Embryonic facial prominence (tissue), 1 donor: ENCODE measurements around the gene NHSL2.
"Not testable (repeated sequence)": the region's sequence is repeated elsewhere in the genome, so short reads cannot be mapped to it uniquely, and the experiment has no call there.

Experiments used
- DNase-seq: peaks from one replicate; pipeline ENCODE4 v3.0.0-alpha.2; 2016; ENCODE audit errors: extremely low spot score

NHSL2 gene

GRCh38 chrX:71923516-71923915, 12.9 kb downstream of the NHSL2 start:
- DNase-seq = no peak

GRCh38 chrX:71927040-71927439, 16.4 kb downstream of the NHSL2 start:
- DNase-seq = no peak

DNA sequence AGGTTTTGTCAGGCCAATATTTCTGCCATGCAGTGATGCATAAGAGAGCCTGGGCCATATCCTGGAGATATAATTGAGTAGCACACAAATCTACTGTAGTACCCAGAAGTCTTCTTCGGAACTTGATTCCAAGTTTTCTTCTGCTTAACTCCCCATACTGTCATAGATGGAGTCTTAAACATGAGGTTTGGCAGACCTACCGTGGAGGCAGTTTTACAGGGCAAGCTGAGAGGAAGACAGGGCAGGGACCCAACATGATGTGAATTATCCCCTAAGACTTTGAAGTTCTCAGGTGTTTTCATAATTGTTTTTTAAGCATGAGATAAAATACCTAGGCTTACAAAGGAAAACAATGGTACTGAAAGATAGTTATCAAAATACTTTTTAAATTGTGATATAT, 18.2 kb downstream of the NHSL2 start:
- no peak for DNase-seq

GRCh38 chrX:71930298-71930697, 19.7 kb downstream of the NHSL2 start:
- DNase-seq = no peak

DNA sequence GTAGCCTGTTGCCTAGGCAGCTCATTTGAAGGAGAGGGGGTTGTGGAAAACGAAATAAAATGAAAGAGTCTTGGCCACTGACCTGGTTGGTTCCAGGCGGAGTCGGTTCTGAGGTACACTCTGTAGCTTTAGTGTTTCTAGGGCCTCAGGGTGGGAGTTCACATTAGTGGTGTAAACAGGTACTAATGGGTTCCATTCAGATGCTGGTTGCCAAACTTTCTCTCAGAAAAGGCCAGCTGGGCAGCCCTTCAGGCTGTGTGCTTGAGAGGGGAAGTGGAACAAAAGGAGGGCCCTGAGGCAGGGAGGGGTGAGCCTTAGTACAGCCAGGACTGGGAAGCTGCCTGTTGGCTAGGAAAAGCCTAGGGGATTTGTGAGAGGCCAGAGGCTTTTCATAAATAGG, 24.8 kb downstream of the NHSL2 start:
- DNase-seq = no peak

- DNase-seq = no peak
These were observed 26.0 kb downstream of the NHSL2 start for GRCh38 chrX:71936632-71937031.

GRCh38 chrX:71938371-71938770, 27.7 kb downstream of the NHSL2 start:
- DNase-seq = no peak

DNA sequence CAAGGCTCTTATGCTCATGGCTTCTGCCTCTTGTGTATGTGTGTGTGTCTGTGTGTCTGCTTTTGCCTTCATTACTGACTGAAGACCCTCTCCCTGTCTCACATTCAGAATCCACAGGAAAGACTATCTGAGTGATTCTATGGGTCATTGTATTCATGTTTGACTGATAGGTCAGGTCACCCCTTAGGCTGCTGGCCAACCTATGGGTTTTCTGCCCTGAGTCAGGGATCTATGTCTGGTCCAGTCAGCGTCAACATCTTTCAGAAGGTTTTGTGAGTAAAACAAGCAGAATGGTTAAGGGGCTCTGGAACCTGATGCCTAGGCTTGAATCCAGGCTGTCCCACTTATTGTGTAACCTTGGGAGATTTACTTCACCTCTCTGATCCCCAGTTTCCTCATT, 30.5 kb downstream of the NHSL2 start:
- DNase-seq = no peak

- DNase-seq = no peak
These were observed 31.1 kb downstream of the NHSL2 start for GRCh38 chrX:71941776-71942175.

GRCh38 chrX:71944369-71944768, 33.7 kb downstream of the NHSL2 start:
- no peak for DNase-seq

- no peak for DNase-seq
These were observed 34.7 kb downstream of the NHSL2 start for GRCh38 chrX:71945237-71945805.

DNA sequence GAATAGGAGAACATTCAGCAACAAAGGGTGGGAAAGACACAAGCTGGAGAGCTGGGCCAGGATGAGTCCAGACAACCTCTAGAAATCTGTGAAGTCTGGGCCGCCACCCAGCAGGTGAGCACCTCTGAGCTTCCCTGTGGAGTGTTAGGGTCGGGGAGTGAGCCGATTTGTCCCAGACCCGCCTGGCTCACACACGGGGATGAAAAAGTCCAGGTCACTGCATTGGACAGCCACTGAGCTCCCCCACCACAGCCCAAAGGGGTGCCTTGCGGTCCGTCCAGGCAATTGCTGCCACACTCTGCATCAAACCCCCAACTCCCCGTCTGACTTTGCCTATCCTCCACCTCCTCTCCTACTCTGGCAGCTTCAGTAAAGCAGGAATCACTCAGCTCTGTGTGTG, 38.7 kb downstream of the NHSL2 start:
- DNase-seq = no peak

GRCh38 chrX:71949844-71950445, 39.3 kb downstream of the NHSL2 start:
- no peak for DNase-seq

DNA sequence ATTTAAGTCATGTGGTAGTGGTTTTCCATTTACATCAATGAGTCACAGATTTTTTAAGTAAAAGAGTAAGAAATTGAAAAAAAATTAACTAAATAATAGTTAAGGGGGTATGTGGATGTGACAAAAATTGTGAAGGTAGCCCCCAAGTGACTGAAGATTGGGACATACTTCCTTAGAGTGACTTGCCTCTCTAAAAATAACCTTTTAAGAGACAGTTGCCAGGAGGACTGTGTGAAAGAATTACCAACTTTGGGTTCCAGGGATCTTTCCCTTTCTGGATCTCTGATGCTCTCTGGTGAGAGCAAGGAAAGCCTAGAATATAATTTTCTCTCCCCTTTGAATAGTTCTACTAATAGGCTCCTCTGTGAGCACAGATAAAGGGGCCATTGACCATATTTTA, 42.7 kb downstream of the NHSL2 start:
- DNase-seq = no peak

GRCh38 chrX:71953946-71954345, 43.3 kb downstream of the NHSL2 start:
- no peak for DNase-seq

DNA sequence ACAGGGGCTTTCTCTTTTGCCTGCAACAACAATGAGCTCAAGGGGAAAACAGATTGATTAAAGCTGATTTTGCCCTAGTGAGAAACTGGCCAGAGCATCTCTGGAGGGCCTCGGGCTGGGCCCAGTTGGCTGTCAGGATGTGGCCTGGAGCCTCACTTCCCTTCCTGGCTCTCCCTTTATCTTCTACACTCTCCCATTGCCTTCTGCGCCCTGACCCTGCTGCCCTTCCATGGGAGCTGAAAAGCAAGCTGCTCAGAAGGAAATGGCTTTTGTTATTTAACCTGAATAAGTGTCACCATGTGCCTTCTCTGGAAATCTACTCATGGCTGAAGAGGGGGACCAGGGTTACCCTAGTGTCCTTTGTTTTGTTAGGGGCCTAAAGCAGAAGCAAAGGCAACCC, 43.8 kb downstream of the NHSL2 start:
- DNase-seq = no peak

DNA sequence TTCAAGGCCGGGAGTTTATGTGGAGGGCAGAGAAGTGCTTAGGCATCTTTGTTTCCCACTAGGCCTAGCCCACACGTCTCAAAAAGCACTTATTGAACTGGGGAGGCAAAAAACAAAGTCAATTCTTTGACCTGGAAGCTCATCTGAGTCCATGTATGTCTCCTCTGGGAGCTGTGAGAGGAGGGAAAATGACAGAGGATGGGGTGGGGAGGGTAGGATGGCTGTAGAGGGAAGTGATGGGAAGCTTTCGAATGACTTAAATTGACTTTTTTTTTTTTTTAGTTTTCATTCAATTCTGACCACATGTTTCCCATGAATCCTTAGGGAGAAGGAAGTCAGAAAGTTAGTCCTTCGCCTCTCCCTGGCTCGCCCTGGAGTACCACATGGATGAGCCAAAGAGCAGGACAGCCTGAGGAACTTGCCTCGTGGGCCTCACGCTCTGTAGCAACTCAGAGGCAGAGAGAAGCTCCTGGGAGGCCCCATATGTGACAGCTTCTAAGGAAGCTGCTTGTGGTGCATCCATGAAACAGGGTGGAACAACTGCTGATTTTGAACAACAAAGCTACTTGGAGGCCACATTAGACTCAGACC, 45.0 kb downstream of the NHSL2 start:
- no peak for DNase-seq

GRCh38 chrX:71958281-71958675, 47.6 kb downstream of the NHSL2 start:
- no peak for DNase-seq

DNA sequence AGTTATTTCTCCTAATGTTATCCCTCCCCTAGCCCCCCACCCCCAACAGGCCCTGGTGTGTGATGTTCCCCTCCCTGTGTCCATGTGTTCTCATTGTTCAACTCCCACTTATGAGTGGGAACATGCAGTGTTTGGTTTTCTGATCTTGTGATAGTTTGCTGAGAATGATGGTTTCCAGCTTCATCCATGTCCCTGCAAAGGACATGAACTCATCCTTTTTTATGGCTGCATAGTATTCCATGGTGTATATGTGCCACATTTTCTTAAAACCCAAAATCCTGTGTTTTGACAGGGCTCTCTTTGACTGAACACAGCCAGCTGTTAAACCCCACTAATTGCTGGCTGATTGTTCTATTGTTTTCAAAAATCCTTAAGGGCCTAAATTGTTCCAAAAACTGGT, 53.5 kb downstream of the NHSL2 start:
- DNase-seq = not testable (repeated sequence)

GRCh38 chrX:71974916-71975315, 64.3 kb downstream of the NHSL2 start:
- DNase-seq = no peak

DNA sequence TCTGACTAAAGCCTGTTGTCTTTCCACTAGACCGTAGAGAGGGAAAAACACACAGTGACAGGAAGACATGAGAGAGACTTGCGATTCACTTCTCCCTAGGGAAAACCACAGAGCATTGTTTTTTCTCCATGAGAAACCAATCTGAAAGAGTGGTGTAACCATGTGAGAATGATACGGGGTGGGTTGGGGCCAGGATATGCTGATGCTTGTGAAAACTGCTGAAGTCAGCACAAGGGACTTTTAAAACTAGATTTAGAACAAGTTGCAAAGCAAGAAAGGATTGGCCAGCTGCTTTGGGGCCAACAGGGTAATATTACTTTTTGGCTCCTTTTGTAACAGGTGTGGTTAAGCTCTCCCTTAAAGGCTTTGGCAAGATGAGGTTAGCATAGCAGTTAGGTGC, 66.1 kb downstream of the NHSL2 start:
- DNase-seq = no peak

DNA sequence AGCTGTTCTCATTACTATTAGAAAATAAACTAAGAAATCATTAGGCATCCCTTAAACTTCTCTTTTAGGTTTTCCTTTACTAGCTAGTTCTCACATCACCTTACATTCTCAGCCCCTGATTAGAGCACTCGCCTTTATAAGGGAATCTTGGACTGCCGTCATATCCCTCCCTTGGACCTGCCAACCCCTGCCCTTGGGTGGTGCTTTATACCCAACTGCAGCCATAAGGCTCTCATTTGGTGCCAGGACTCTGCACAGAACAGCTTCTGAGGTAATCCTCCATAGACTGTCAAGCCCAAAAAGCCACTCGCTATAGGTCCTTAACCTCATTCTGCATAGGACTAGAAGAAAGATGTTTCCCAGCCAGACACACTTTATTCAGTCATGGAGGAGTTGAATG, 67.5 kb downstream of the NHSL2 start:
- no peak for DNase-seq

- no peak for DNase-seq
These were observed 79.3 kb downstream of the NHSL2 start for GRCh38 chrX:71989768-71990426.
